Measurements from ENCODE around the gene TXLNA. TPM values are rescaled to one million over a fixed set of nuclear protein-coding genes. Genes with fewer than 3 reads are reported as not detected.

The TXLNA gene
- total RNA-seq, 1 experiment from 2014 or later: 70.2 TPM

DNA sequence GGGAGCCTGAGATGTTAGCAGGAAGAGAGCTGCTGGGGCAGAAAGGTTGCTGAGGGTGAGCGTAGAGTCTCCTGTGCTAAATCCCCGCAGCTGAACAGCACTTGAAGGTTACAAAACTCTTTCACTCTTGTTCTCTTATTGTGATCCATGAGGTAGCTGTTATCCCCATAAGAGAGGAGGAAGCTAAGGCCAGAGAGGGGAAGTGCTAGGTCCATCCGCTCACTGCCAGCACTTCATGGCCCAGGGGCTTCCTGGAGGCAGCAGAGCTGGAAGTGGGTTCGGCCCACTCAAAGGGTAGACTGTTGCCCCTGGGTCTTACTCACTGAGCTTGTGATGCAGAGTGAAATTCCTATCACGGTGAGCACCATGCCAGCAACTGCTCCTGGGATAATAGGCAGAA lies 37.1 kb downstream of the TXLNA start:
- no peak overlapping the region for H3K4me3 ChIP-seq (ENCODE audit: insufficient read depth, low read depth, low read length)
- H3K36me3 ChIP-seq (replicated peaks; ENCODE audit: control insufficient read depth, insufficient read depth, low read length): peaks cover 8% of the 10 kb centered on the region
- no peaks in the 10 kb centered on the region for H3K27me3 ChIP-seq (ENCODE audit: control insufficient read depth, insufficient read depth, low read length)
- DNase-seq: no peak

DNA sequence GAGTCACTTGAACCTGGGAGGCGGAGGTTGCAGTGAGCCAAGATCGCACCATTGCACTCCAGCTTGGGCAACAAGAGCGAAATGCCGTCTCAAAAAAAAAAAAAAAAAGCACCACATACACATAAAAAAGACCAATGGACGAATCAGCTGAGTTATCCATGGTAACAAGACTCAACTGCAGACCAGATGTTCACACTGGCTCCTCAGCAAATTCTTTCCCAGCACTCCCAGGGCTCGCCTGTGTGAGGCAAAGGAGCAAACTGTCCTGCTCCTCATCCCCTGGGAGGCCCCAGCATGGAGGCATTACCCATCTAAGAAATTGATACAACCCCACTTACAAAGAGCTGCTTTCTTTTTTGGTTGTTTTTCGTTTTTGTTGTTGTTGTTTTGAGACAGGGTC lies 39.5 kb downstream of the TXLNA start:
- no peak for DNase-seq
- H3K27me3 ChIP-seq (ENCODE audit: control insufficient read depth, insufficient read depth, low read length): no peaks in the 10 kb centered on the region
- no peak overlapping the region for H3K4me3 ChIP-seq (ENCODE audit: insufficient read depth, low read depth, low read length)
- peaks cover 13% of the 10 kb centered on the region for H3K36me3 ChIP-seq (replicated peaks; ENCODE audit: control insufficient read depth, insufficient read depth, low read length)

DNA sequence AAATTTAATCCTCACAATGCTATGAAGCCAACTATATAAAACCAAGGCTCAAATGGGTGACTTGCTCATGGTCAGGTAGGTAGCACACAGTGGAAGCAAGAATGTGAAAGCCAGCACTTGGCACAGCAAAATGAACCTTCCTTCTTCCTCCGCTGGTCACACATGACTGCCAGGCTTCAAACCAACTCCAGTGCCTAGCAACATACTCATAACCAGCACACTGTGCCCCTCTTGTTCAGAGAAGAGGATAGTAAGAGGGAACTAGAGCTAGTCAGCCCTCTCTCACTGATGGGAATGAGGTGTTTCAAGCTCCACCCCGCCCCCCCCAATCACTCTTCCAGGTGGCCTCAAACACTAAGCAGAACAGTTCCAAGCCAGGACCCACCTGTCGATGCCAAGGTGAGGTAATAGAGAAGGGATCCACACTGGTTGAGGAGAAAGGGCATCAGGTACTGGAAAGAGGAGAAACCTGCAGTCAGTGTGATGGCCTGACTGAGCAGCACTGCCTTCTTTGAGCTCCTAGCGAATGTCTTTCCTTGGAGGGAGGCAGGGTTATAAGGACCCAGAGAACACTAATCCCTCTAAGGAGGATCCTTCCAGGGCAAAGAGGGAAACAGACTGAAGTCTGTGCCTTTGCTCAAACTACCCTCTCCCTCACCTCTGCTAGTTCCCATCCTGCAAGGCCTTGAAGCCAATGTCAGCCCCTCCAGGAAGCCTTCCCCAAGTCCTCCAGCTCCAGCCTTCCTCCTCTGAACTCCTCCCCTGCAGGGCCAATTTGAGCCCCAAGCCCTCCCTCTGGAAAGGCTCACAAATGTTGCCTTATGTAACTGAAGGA lies 41.5 kb downstream of the TXLNA start:
- Histone ChIP-seq H3K4me3 (ENCODE audit: insufficient read depth, low read depth, low read length) (peak overlapping the region; percentile 98), H3K27me3 (ENCODE audit: control insufficient read depth, insufficient read depth, low read length) (no peaks in the 10 kb centered on the region), H3K36me3 (replicated peaks; ENCODE audit: control insufficient read depth, insufficient read depth, low read length) (peaks cover 19% of the 10 kb centered on the region)
- no peak for DNase-seq

DNA sequence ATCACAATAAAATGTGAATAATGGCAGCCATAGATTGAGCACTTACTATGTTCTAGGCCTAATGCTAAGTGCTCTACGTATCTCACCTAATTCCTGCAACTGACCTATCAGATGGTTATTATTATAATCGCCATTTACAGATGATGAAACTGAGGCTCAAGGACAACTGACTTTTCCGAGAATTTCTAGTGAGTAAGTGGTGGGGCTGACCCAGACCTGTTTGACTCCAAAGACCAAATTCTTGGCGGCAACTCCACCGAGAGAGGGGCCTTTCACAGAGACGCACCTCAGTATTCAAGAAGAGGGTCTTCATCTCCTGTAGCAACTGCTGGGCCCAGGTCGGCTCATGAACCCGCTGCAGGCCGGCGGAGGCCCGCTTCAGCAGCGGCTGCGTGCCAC lies 42.1 kb downstream of the TXLNA start:
- DNase-seq: no peak
- H3K27me3 ChIP-seq (ENCODE audit: control insufficient read depth, insufficient read depth, low read length): no peaks in the 10 kb centered on the region

DNA sequence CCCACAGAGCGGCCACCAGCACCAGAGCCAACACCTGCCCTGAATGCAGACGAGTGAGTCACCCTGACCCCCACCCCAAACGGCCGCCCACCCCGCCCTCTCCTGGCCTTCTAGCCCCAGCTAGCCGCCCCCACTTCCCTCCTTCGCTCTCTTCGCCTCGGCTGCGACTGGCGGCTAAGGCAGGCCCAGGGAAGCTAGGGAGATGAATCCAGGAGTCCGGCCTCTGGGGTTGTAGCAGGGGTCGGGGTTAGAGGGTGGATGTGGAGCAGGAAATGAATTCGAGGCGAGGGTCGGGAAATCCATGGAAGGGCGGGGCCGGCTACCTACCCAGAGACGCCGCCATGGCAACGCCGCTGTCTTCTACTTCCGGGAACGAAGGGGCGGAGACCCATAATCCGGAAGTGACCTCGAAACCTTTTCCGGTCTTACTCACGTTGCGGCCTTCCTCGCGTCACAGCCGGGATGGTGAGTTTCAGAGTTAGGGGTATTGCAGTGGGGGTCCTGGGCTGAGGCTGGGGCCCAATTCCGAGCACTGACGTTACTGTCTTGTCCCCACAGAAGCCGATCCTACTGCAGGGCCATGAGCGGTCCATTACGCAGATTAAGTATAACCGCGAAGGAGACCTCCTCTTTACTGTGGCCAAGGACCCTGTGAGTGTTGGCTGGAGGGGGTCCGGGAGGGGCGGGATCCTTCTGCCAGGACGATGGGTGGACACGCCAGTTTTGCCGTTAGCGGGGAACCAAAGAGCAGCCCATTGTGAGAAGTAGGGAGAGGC lies 42.7 kb downstream of the TXLNA start, which contains the start of the genes EIF3I and TMEM234:
EIF3I (plus strand) TSS at position 428 of the 776 bp plus-strand sequence; CDS start at position 463, 35 bp downstream.
TMEM234 (minus strand) TSS at position 374 of the 776 bp plus-strand sequence; CDS start at position 343, 31 bp downstream.
- H3K4me3 ChIP-seq (ENCODE audit: insufficient read depth, low read depth, low read length): peak within 1 kb of the TSS; percentile 98
- H3K27me3 ChIP-seq (ENCODE audit: control insufficient read depth, insufficient read depth, low read length): no peaks in the 10 kb centered on the region
- H3K36me3 ChIP-seq (replicated peaks; ENCODE audit: control insufficient read depth, insufficient read depth, low read length): peaks cover 20% of the 10 kb centered on the region
- DNase-seq: peak; percentile 96

More for the DNA sequence above, 42.1 kb downstream of the TXLNA start:
- H3K4me3 ChIP-seq (ENCODE audit: insufficient read depth, low read depth, low read length): peak overlapping the region; percentile 98
- peaks cover 23% of the 10 kb centered on the region for H3K36me3 ChIP-seq (replicated peaks; ENCODE audit: control insufficient read depth, insufficient read depth, low read length)

DNA sequence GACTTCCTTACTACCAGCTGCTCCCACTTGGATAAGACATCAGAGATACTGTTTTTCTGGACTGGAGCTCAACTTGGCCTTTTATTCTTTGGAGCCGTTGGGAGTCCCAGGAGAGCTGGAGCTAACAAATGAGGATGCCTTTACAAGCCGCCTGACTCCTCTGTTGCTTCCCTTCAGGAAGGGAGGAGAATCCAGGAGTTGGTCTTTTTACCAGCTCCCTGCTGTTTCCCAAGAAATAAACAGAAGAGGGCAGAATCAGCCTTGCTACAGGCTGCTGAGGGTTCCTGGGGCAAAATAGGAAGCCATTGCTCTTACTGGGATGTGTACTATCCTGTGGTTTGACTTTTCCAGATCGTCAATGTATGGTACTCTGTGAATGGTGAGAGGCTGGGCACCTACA lies 44.2 kb downstream of the TXLNA start:
- DNase-seq: no peak
- Histone ChIP-seq H3K4me3 (ENCODE audit: insufficient read depth, low read depth, low read length) (no peak overlapping the region), H3K27me3 (ENCODE audit: control insufficient read depth, insufficient read depth, low read length) (no peaks in the 10 kb centered on the region), H3K36me3 (replicated peaks; ENCODE audit: control insufficient read depth, insufficient read depth, low read length) (peaks cover 32% of the 10 kb centered on the region)

DNA sequence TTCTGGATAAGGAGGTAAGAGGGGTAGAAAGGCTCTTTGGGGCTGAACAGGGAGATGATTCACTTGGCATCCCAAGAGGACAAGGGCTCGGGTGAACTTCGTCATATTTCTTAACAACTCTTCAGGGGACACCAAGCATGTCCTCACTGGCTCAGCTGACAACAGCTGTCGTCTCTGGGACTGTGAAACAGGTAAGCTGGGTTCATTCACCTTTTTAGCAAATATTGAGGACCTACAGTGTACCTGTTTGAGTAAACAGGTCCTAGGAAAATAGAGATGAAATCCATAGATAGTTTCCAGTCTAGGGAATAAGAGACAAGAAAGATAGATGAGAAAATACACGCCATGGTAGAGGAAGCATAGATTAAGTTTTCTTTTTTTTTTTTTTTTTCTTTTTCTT lies 44.8 kb downstream of the TXLNA start:
- Histone ChIP-seq H3K4me3 (ENCODE audit: insufficient read depth, low read depth, low read length) (no peak overlapping the region), H3K36me3 (replicated peaks; ENCODE audit: control insufficient read depth, insufficient read depth, low read length) (peaks cover 36% of the 10 kb centered on the region), H3K27me3 (ENCODE audit: control insufficient read depth, insufficient read depth, low read length) (no peaks in the 10 kb centered on the region)
- no peak for DNase-seq

DNA sequence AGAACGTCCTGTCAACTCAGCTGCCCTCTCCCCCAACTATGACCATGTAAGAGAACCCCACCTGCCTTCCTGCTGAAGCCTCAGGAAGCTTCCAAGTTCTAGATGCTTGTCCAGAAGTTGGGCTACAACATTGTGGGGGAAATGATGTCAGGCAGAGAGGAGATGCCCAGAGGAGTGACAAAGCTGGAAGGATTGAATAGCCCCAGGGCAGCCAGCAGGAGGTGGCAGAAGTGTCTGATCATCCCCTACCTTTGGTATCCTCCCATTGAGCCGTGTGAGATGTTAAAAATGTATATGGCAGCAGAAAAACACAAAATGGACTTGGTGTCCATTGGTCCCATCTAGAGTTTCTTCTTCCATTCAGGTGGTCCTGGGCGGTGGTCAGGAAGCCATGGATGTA lies 49.3 kb downstream of the TXLNA start:
- no peaks in the 10 kb centered on the region for H3K27me3 ChIP-seq (ENCODE audit: control insufficient read depth, insufficient read depth, low read length)
- no peak for DNase-seq
- H3K36me3 ChIP-seq (replicated peaks; ENCODE audit: control insufficient read depth, insufficient read depth, low read length): peaks cover 40% of the 10 kb centered on the region
- H3K4me3 ChIP-seq (ENCODE audit: insufficient read depth, low read depth, low read length): no peak overlapping the region

DNA sequence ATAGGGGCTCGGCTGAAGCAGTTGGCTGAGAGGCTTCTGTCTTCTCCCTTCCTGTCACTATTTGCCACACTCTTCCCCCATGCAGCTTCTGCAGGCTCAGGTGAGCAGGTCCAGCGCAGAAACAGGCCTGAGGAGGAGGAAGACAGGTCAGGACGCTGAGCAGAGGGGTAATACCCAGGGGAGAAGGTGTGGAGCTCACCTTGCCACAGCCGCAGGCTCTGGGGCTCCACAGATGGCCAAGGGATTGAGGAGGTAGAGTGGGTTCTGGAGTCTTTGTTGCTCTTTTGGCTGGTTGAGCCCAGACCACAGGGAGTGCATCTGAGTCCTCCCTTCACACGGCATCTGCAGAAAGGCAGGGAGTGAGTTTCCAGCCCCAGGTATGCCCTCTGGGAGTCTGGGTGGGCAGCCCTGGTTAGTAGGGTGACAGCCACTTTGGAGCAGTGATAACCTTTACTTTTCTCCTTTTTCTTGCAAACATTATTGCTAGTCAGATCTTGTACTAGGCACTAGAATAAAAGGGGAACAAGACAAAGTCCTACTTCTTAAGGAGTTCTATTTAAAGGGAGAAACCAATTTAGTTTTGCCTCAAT lies 52.5 kb downstream of the TXLNA start:
- no peak overlapping the region for H3K4me3 ChIP-seq (ENCODE audit: insufficient read depth, low read depth, low read length)
- no peaks in the 10 kb centered on the region for H3K27me3 ChIP-seq (ENCODE audit: control insufficient read depth, insufficient read depth, low read length)
- H3K36me3 ChIP-seq (replicated peaks; ENCODE audit: control insufficient read depth, insufficient read depth, low read length): peaks cover 27% of the 10 kb centered on the region
- DNase-seq: no peak

DNA sequence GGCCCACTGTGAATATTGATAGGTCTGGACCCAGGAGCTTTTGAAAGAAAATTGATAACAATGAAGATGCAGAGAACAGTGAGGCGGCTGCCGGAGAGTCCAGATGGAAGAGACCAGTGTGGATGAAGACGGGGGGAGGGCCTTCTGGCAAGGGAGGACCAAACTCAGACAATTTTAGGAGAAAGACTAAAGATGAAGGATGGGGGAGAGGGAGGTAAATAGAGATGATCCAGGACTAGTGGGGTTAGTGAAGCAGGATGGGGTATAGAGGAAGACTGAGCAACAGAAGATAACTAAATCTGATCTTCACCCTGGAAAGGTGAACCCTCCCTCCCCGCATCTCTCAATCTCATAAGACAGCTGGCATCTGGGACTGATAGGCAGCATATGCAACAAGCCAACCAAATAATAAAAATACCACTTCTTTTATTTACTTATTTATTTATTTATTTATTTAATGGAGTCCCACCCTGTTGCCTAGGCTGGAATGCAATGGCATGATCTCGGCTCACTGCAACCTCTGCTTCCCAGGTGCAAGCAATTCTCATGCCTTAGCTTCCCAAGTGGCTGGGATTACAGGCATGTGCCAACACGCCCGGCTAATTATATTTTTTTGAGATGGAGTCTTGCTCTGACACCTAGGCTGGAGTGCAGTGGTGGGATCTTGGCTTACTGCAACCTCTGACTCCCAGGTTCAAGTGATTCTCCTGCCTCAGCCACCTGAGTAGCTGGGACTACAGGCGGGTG lies 53.3 kb downstream of the TXLNA start:
- H3K4me3 ChIP-seq (ENCODE audit: insufficient read depth, low read depth, low read length): no peak overlapping the region
- H3K27me3 ChIP-seq (ENCODE audit: control insufficient read depth, insufficient read depth, low read length): no peaks in the 10 kb centered on the region
- DNase-seq: no peak
- peaks cover 23% of the 10 kb centered on the region for H3K36me3 ChIP-seq (replicated peaks; ENCODE audit: control insufficient read depth, insufficient read depth, low read length)

DNA sequence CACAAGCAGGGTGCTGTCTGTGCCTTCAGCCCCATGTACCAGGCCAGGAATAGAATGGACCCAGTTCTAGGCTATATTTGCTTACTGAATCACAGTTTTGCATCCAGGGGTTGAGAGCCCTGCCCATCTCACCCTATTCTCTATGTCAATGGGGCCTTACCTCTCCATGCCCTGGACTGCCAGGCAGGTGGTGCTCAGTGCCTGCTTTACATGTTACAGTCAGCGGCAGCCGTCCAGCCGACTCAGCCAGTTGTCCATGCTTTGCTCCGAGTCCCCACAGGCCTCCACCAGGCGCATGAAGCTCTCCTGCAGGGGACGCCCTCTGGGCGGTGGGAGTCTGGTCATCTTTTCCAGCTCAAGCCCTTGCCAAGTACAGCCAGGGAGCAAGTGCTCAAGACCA lies 55.3 kb downstream of the TXLNA start:
- peak; percentile 49 for DNase-seq

DNA sequence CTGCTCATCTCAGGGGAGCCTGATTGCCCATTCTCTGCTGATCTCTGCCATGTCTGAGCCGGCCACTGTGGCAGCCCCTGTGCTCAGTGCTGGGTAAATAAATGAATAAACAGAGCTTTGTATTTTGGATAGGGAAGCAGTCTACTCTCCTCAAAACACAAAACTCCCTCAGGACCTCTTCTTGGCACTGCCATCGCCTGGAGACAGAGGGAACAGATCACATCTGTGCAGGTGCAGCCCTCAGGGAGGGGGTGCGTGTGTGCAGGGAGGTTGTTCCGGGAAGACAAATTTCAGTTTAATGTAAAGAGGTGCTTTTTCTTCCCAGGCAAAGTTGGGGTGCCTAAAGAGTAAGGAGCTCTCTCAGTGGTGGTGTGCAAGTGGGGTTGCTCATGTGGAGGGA lies 59.9 kb downstream of the TXLNA start:
- DNase-seq: peak; percentile 66
- peak overlapping the region; percentile 70 for H3K4me3 ChIP-seq (ENCODE audit: insufficient read depth, low read depth, low read length)

More for the DNA sequence above, 55.3 kb downstream of the TXLNA start:
- Histone ChIP-seq H3K27me3 (ENCODE audit: control insufficient read depth, insufficient read depth, low read length) (no peaks in the 10 kb centered on the region), H3K4me3 (ENCODE audit: insufficient read depth, low read depth, low read length) (no peak overlapping the region), H3K36me3 (replicated peaks; ENCODE audit: control insufficient read depth, insufficient read depth, low read length) (peaks cover 11% of the 10 kb centered on the region)

DNA sequence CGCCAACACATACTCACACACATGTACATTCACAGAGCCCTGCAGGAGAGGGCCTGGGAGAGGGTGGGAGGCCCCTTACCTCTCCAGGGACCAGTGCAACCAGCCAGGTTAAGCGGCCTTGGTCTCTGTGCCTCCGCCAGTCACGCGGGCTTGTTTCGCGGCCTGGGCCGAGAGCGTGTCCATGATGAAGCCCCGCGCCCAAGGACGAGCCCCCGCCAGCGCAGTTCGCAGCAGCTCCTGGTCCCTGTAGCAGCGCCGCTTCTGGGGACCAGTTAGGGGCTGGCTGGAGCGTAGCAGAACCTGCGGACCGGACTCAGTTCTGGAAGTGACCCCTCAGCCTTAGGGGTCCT lies 60.3 kb downstream of the TXLNA start:
- H3K27me3 ChIP-seq (ENCODE audit: control insufficient read depth, insufficient read depth, low read length): peaks cover 5% of the 10 kb centered on the region; the same call in 1 of the 2 replicates
- no peak for DNase-seq
- H3K4me3 ChIP-seq (ENCODE audit: insufficient read depth, low read depth, low read length): peak overlapping the region; percentile 70
- H3K36me3 ChIP-seq (replicated peaks; ENCODE audit: control insufficient read depth, insufficient read depth, low read length): peaks cover 1% of the 10 kb centered on the region

More for the DNA sequence above, 59.9 kb downstream of the TXLNA start:
- Histone ChIP-seq H3K36me3 (replicated peaks; ENCODE audit: control insufficient read depth, insufficient read depth, low read length) (peaks cover 3% of the 10 kb centered on the region), H3K27me3 (ENCODE audit: control insufficient read depth, insufficient read depth, low read length) (peaks cover 5% of the 10 kb centered on the region; the same call in 1 of the 2 replicates)

All from H7 (cell line).